K562 (cell line): ENCODE measurements around the gene NEURL2. TPM values are rescaled to one million over a fixed set of nuclear protein-coding genes. Genes with fewer than 3 reads are reported as not detected.

ENCODE experiments used
- BHLHE40 ChIP-seq: IDR thresholded peaks from 2 replicates; pipeline ENCODE4 v1.6.1; 2011; ENCODE audit warnings: low read length, improper control_type of control experiment
- C11orf30 ChIP-seq: fragments of 450-650 bp; IDR thresholded peaks from 2 replicates; pipeline ENCODE4 v1.6.1; 2016; ENCODE audit warnings: low read depth, mild to moderate bottlenecking
- ESRRA ChIP-seq: fragments of 450-650 bp; IDR thresholded peaks from 2 replicates; pipeline ENCODE4 v1.6.1; 2014; ENCODE audit warnings: low read depth, mild to moderate bottlenecking, moderate library complexity, borderline replicate concordance
- ETV1 ChIP-seq: fragments of 450-650 bp; conservative IDR thresholded peaks from 2 replicates; pipeline ENCODE4 v1.6.1; 2016; ENCODE audit warnings: missing genetic modification characterization, control low read depth, low read depth, missing compliant biosample characterization
- ETV5 ChIP-seq: sonication (generic); formaldehyde crosslinking; IDR thresholded peaks from 2 replicates; pipeline ENCODE4 v1.4.0; 2020; ENCODE audit warnings: low read depth, mild to moderate bottlenecking, missing genetic modification reagents
- FOSL1 ChIP-seq: fragments of 200-800 bp; sonication (Bioruptor generic); conservative IDR thresholded peaks from 2 replicates; pipeline ENCODE4 v1.6.1; 2016; ENCODE audit warnings: missing genetic modification characterization, missing compliant biosample characterization
- FOXK2 ChIP-seq, 2 experiments: fragments of 450-650 bp; IDR thresholded peaks in 1 of 2; conservative IDR thresholded peaks in 1 of 2; 2 replicates each; pipeline ENCODE4 v1.6.1; 2016; ENCODE audit warnings: low read depth in 2 of 2, mild to moderate bottlenecking in 1 of 2
- ILK ChIP-seq: fragments of 450-650 bp; IDR thresholded peaks from 2 replicates; pipeline ENCODE4 v1.6.1; 2016; ENCODE audit warnings: missing genetic modification characterization, low read depth, mild to moderate bottlenecking, missing compliant biosample characterization, moderate library complexity, borderline replicate concordance
- L3MBTL2 ChIP-seq: fragments of 450-650 bp; IDR thresholded peaks from 2 replicates; pipeline ENCODE4 v1.6.1; 2016; ENCODE audit warnings: mild to moderate bottlenecking, moderate library complexity
- NCOA1 ChIP-seq: fragments of 450-650 bp; IDR thresholded peaks from 2 replicates; pipeline ENCODE4 v1.6.1; 2016; ENCODE audit warnings: low read depth
- NFE2 ChIP-seq: IDR thresholded peaks from 2 replicates; pipeline ENCODE4 v1.6.1; 2014; ENCODE audit warnings: antibody characterized with exemption, low read depth
- NFXL1 ChIP-seq: fragments of 450-650 bp; formaldehyde crosslinking; IDR thresholded peaks from 2 replicates; pipeline ENCODE4 v1.4.0; 2021; ENCODE audit warnings: mild to moderate bottlenecking
- NR2C2 ChIP-seq, 2 experiments: fragments of 200-800 bp in 1 of 2; sonication (Bioruptor generic) in 1 of 2; sonication (generic) in 1 of 2; formaldehyde crosslinking in 1 of 2; IDR thresholded peaks; 2 replicates each; pipeline versions ENCODE4 v1.6.1 to v1.8.0; 2016 to 2022; ENCODE audit warnings: mild to moderate bottlenecking in 1 of 2, missing compliant biosample characterization in 1 of 2, missing genetic modification characterization in 1 of 2, missing genetic modification reagents in 1 of 2
- SMAD1 ChIP-seq: fragments of 150-350 bp; IDR thresholded peaks from 2 replicates; pipeline ENCODE4 v1.6.1; 2014; ENCODE audit warnings: low read length, low read depth; ENCODE audit not compliant: partially characterized antibody
- SREBF1 ChIP-seq: fragments of 150-350 bp; IDR thresholded peaks from 2 replicates; pipeline ENCODE4 v1.6.1; 2014; ENCODE audit warnings: antibody characterized with exemption, low read depth, low read length, borderline replicate concordance
- SREBF2 ChIP-seq: sonication (generic); formaldehyde crosslinking; IDR thresholded peaks from 2 replicates; pipeline ENCODE4 v1.4.0; 2020; ENCODE audit warnings: mild to moderate bottlenecking, missing genetic modification reagents
- TCF3 ChIP-seq: sonication (generic); formaldehyde crosslinking; IDR thresholded peaks from 2 replicates; pipeline ENCODE4 v1.4.0; 2020; ENCODE audit warnings: mild to moderate bottlenecking, missing genetic modification reagents
- ZNF431 ChIP-seq: sonication (generic); formaldehyde crosslinking; IDR thresholded peaks from 2 replicates; pipeline ENCODE4 v1.8.0; 2022; ENCODE audit warnings: mild to moderate bottlenecking, missing genetic modification reagents
- polyA plus RNA-seq, 8 experiments: library from polyadenylated mRNA; depleted of rRNA in 4 of 8; stranded (reverse) in 5 of 8; unstranded in 3 of 8; fragments of >200 nt; fragmentation: Nextera tagmentation in 2 of 8; fragmentation: Illumina TruSeq in 1 of 8; extraction: Ambion mirVana in 2 of 8; extraction: Trizol in 1 of 8; gene quantifications; 2 replicates each; pipeline versions ENCODE4 v1.2.1 to v1.2.3, GENCODE V29; 2011 to 2014; ENCODE audit warnings: inconsistent platforms in 1 of 8, missing spikeins in 1 of 8
- total RNA-seq, 7 experiments: library from RNA; depleted of rRNA in 6 of 7; stranded (reverse); fragments of >200 nt in 6 of 7; fragmentation: Illumina TruSeq in 2 of 7; extraction: Trizol in 2 of 7; gene quantifications; 2 replicates each; pipeline versions ENCODE4 v1.2.1 to v1.2.3, GENCODE V29; 2011 to 2021; ENCODE audit warnings: low replicate concordance in 1 of 7
- TF ChIP-seq, protein P1 (sequence below): IDR thresholded peaks from 2 replicates; pipeline ENCODE4 v1.6.1; 2016; ENCODE audit warnings: missing genetic modification characterization, missing compliant biosample characterization

The NEURL2 gene
- total and polyA plus RNA-seq, 9 of the 15 experiments (the other 6 are each of a cell fraction or from before 2014, with no cell fraction given), result 0.22 to 1.9 (median 0.50) TPM; not detected in 1

DNA sequence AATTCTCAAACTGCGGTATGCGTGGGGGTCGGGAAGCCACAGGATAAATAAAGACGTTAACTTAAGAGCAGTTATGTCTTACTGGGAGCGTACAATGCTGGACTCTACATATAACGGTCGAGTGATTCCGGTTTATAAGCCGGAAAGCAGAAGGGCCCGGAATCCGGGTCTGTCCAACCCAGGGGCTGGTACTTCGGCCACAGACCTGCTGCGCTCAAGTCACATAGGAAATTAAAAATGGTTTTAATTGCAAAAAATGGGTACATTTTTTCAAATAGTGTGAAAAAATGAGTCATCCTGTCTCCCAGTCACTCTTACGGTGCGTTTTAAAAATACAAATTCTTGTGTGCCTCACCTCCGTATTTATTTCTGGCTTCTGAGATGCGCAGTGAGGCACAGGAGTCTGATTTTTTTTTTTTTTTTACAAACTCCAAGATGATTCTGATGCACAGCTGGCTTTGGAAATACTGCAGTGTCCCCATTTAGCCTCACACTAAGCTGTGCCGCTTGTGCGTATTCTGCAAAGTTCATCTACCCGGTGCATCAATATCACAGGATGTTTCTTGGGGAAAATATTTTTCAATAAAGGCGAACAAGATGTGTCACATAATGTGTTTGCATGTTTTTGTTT lies 44.5 kb upstream of the NEURL2 start (continued):
- TF ChIP-seq, protein P1, sequence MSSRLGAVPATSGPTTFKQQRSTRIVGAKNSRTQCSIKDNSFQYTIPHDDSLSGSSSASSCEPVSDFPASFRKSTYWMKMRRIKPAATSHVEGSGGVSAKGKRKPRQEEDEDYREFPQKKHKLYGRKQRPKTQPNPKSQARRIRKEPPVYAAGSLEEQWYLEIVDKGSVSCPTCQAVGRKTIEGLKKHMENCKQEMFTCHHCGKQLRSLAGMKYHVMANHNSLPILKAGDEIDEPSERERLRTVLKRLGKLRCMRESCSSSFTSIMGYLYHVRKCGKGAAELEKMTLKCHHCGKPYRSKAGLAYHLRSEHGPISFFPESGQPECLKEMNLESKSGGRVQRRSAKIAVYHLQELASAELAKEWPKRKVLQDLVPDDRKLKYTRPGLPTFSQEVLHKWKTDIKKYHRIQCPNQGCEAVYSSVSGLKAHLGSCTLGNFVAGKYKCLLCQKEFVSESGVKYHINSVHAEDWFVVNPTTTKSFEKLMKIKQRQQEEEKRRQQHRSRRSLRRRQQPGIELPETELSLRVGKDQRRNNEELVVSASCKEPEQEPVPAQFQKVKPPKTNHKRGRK (tag), result no peak
- TF ChIP-seq ZNF431 (CRISPR knock-in tag), result no peak
- TF ChIP-seq SMAD1, result peak; percentile 35
- TF ChIP-seq FOSL1 (tag), result peak; percentile 87
- TF ChIP-seq SREBF2 (CRISPR knock-in tag), result no peak
- no peak for TF ChIP-seq NFXL1 (CRISPR knock-in tag)
- TF ChIP-seq ETV5, result peak; percentile 40; the same call in 1 of the 2 replicates
- TF ChIP-seq SREBF1, result no peak
- peak; percentile 93 for TF ChIP-seq TCF3 (CRISPR knock-in tag)
- peak; percentile 62 for TF ChIP-seq BHLHE40
- peak; percentile 19; the same call in 1 of the 2 replicates for TF ChIP-seq L3MBTL2
- peak; percentile 80 for TF ChIP-seq ETV1
- peak; percentile 91; the same call in 1 of the 2 replicates for TF ChIP-seq ESRRA
- TF ChIP-seq ILK, result no peak
- TF ChIP-seq NR2C2 (CRISPR knock-in tag; IDR thresholded peaks at IDR 0.05), result no peak
- TF ChIP-seq NR2C2 (tag; IDR thresholded peaks at IDR 0.05), result peak; percentile 52; the same call in 1 of the 2 replicates
- 0 out of 2 replicates have a peak, but pooled peaks have one; percentile 53 for TF ChIP-seq NFE2
- no peak for TF ChIP-seq C11orf30
- TF ChIP-seq NCOA1, result peak; percentile 75
- TF ChIP-seq FOXK2 (conservative IDR thresholded peaks at IDR 0.05 in 1 of 2, IDR thresholded peaks at IDR 0.05 in 1 of 2; ENCODE audit: low read depth in 2 of 2), result peak in 1 of 2 experiments; percentile 86; a peak in 1 of 4 replicates
